Heart left ventricle (tissue), 16 donors: ENCODE measurements around the gene ZBTB7C. TPM values are rescaled to one million over a fixed set of nuclear protein-coding genes. Genes with fewer than 3 reads are reported as not detected.

Source experiments
- ATAC-seq, 4 donors: fragments of 200-7000 bp; cut with Tn5 transposase; one replicate each; pipeline ENCODE4 v1.9.1; 2020 to 2022; ENCODE audit warnings: moderate library complexity in 4 of 4, mild to moderate bottlenecking in 3 of 4, moderate number of reproducible peaks in 1 of 4
- DNase-seq, 5 donors: peaks; one replicate each; pipeline ENCODE4 v3.0.0-alpha.2; 2020
- H3K27ac ChIP-seq, 12 donors: fragments of 200-600 bp; sonication (generic) in 4 of 12; one replicate each; pipeline versions ENCODE4 v1.5.0 to v1.8.0; 2016 to 2022; ENCODE audit warnings: mild to moderate bottlenecking in 2 of 12
- H3K27me3 ChIP-seq, 9 donors: fragments of 200-600 bp; sonication (generic) in 2 of 9; one replicate each; pipeline versions ENCODE4 v1.5.1 to v1.8.0; 2016 to 2022; ENCODE audit warnings: mild to moderate bottlenecking in 3 of 9
- H3K36me3 ChIP-seq, 9 donors: fragments of 200-600 bp; sonication (generic) in 2 of 9; one replicate each; pipeline versions ENCODE4 v1.5.0 to v1.8.0; 2018 to 2022; ENCODE audit warnings: mild to moderate bottlenecking in 2 of 9
- H3K4me1 ChIP-seq, 12 donors: fragments of 200-600 bp; sonication (generic) in 4 of 12; one replicate each; pipeline versions ENCODE4 v1.5.0 to v1.8.0; 2016 to 2022; ENCODE audit warnings: mild to moderate bottlenecking in 3 of 12
- H3K4me3 ChIP-seq, 12 donors: fragments of 200-600 bp; sonication (generic) in 4 of 12; one replicate each; pipeline versions ENCODE4 v1.5.0 to v1.8.0; 2017 to 2022; ENCODE audit warnings: mild to moderate bottlenecking in 9 of 12, moderate library complexity in 4 of 12
- H3K9me3 ChIP-seq, 12 donors: fragments of 200-600 bp; sonication (generic) in 4 of 12; one replicate each; pipeline versions ENCODE4 v1.5.0 to v1.8.0; 2016 to 2022; ENCODE audit warnings: mild to moderate bottlenecking in 1 of 12
- POLR2A ChIP-seq, 2 donors: fragments of 450-650 bp; IDR thresholded peaks; one replicate each; pipeline ENCODE4 v1.6.1; 2017; ENCODE audit warnings: antibody characterized with exemption in 2 of 2, mild to moderate bottlenecking in 2 of 2, moderate library complexity in 2 of 2
- WGBS, 4 donors: extraction: QIAGEN DNeasy Blood & Tissue Kit in 2 of 4; methylation state at CpG; one replicate each; pipeline versions ENCODE4 v1.1.5 to v1.1.7; 2013 to 2018; 5-methylcytosine and 5-hydroxymethylcytosine counted together
- intact Hi-C, 10 donors: fragments of 100-400 bp; cut with DNase I; formaldehyde crosslinking; loops; one replicate each; pipeline versions ENCODE4 v1.11.1 to v1.14.2; 2022
- polyA plus RNA-seq, 2 donors: library from polyadenylated mRNA; stranded (reverse); fragments of 200-250 nt; gene quantifications; one replicate each; pipeline ENCODE4 v1.2.3, GENCODE V29; 2013
- total RNA-seq, 9 donors: library from RNA; depleted of rRNA in 2 of 9; stranded (reverse); fragments of >200 nt in 2 of 9; fragmentation: NEBNext Ultra II Directional in 3 of 9; extraction: Animal tissue kit (Norgen Biotek cat#: 25700) in 3 of 9; gene quantifications; one replicate each; pipeline versions ENCODE4 v1.1.0 to v1.2.4, GENCODE V29; 2016 to 2023
- TF ChIP-seq, protein P1 (sequence below), 12 donors: fragments of 200-600 bp; sonication (generic) in 4 of 12; IDR thresholded peaks; one replicate each; pipeline versions ENCODE4 v1.5.0 to v1.8.0; 2018 to 2022; ENCODE audit warnings: antibody characterized with exemption in 12 of 12, mild to moderate bottlenecking in 5 of 12
- donor health status: ischemic (EF 13 %, LVEDD 7.1; RV severe dilation, severe dysfunction).
- donor health status: healthy with polysubstance abuse.
- donor health status: DM: no; HTN: yes; CAD: no.
- donor health status: DM: no; HTN: no; CAD: no.
- donor health status: ischemic (EF 25% LVEDD 6.9; RV normal size, moderate dysfunction).
- donor health status: ischemic (EF 25% LVEDD 5.7; RV mildly dilated, moderate dysfunction).
- donor health status: healthy.
- donor health status: DM: yes; HTN: yes; CAD: no.
- donor health status: ischemic (EF 35%, LVEDD 5.7; RV mildly dilated, moderate dysfunction).
- donor health status: nonischemic (EF 11% LVEDD 7.7; RV severe dilation, severe dysfunction).
- donor health status: DM: yes; HTN: yes; CAD: no.
- donor health status: PGD.
- donor health status: ischemic (EF 29% LVEDD 5.4; RV normal size, mild dysfunction).
- donor health status: nonischemic (EF 23%, LVEDD 6.1; RV moderate dilation, normal function).

ZBTB7C gene
- total and polyA plus RNA-seq, 11 donors: 0.68 to 7.5 (median 2.3) TPM

GRCh38 chr18:48024009-48024512 lies 385.1 kb downstream of the ZBTB7C start:
- Histone ChIP-seq H3K27ac (peak overlapping the region in 2 of 12 donors; percentile 19 to 51), H3K27me3 (peaks cover 0 to 9% (median 0%) of the 10 kb centered on the region in 9 donors), H3K9me3 (no peaks in the 10 kb centered on the region), H3K4me3 (no peak overlapping the region), H3K36me3 (no peaks in the 10 kb centered on the region), H3K4me1 (peaks cover 0 to 33% (median 14%) of the 10 kb centered on the region in 12 donors)
- intact Hi-C loops: loop anchor here in 4 of 10 donors (5.0 kb wide), 2 partner anchors 247 to 252 kb away; no protein-coding TSS in a partner anchor
- DNase-seq (no peak), ATAC-seq (no peak)
- TF ChIP-seq POLR2A (IDR thresholded peaks at IDR 0.05): no peak
- TF ChIP-seq, protein P1, sequence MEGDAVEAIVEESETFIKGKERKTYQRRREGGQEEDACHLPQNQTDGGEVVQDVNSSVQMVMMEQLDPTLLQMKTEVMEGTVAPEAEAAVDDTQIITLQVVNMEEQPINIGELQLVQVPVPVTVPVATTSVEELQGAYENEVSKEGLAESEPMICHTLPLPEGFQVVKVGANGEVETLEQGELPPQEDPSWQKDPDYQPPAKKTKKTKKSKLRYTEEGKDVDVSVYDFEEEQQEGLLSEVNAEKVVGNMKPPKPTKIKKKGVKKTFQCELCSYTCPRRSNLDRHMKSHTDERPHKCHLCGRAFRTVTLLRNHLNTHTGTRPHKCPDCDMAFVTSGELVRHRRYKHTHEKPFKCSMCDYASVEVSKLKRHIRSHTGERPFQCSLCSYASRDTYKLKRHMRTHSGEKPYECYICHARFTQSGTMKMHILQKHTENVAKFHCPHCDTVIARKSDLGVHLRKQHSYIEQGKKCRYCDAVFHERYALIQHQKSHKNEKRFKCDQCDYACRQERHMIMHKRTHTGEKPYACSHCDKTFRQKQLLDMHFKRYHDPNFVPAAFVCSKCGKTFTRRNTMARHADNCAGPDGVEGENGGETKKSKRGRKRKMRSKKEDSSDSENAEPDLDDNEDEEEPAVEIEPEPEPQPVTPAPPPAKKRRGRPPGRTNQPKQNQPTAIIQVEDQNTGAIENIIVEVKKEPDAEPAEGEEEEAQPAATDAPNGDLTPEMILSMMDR (IDR thresholded peaks at IDR 0.05): peak in 3 of 12 donors; percentile 2 to 22 (median 9)
- WGBS, 4 donors: 64 to 89% (median 82%) methylated on average over 1 to 4 of the region's 4 CpGs

DNA sequence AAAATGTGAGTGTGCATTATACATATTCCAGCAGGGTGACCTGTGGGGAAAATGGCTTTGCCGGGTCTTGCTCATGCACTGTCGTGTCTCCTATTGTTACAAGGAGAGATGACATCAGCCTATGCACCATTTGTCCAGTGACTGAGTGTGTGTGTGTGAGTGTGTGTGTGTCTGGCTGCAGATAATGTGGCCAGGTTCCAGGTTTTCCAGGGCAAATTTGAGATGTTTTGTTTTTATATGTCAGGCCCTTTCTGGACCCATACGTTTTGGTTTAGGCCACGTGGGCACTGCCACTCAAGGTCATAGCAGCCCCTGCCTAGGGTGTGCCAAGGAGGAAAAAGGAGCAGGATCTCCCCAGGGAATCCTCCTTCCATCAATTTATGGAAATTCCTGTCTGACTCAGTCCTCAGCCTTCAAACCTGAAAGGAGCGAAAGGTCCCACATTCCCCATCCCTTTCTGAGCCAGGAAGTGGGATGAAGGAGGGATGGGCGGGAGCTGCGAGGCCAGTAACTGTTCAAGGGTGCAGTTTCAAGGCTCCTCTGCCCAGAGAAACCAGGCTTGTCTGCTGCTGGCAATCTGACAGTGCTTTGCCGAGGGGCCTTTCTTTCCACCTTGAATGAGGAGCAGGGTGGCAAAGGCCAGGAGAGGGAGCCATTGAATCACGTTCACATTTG lies 385.7 kb downstream of the ZBTB7C start:
- Histone ChIP-seq H3K4me3 (no peak overlapping the region), H3K9me3 (no peaks in the 10 kb centered on the region), H3K36me3 (no peaks in the 10 kb centered on the region), H3K4me1 (peaks cover 0 to 33% (median 14%) of the 10 kb centered on the region in 12 donors), H3K27me3 (peaks cover 0 to 9% (median 0%) of the 10 kb centered on the region in 9 donors), H3K27ac (peak overlapping the region in 2 of 12 donors; percentile 19 to 51)
- WGBS, 4 donors: 27 to 40% (median 36%) methylated on average over 9 of the region's 9 CpGs
- TF ChIP-seq, protein P1 (IDR thresholded peaks at IDR 0.05): peak in 9 of 12 donors; percentile 27 to 58 (median 40)
- TF ChIP-seq POLR2A (IDR thresholded peaks at IDR 0.05): no peak
- intact Hi-C loops: loop anchor here in 7 of 10 donors (1.0 to 5.0 kb wide), 4 partner anchors 246 to 251 kb away; no protein-coding TSS in a partner anchor
- peak in 3 of 5 donors; percentile 40 to 63 (median 43) for DNase-seq
- ATAC-seq: peak in 3 of 4 donors; percentile 18 to 78 (median 57)

GRCh38 chr18:48022531-48023329 lies 386.5 kb downstream of the ZBTB7C start:
- Histone ChIP-seq H3K9me3 (no peaks in the 10 kb centered on the region), H3K36me3 (no peaks in the 10 kb centered on the region), H3K27me3 (peaks cover 0 to 9% (median 0%) of the 10 kb centered on the region in 9 donors), H3K4me3 (no peak overlapping the region), H3K27ac (no peak overlapping the region), H3K4me1 (peaks cover 0 to 29% (median 14%) of the 10 kb centered on the region in 12 donors)
- 59 to 61% (median 59%) methylated on average over 16 of the region's 16 CpGs for WGBS, 4 donors
- DNase-seq (no peak), ATAC-seq (peak; percentile 53 to 82 (median 68))
- intact Hi-C loops: loop anchor here (1.0 to 5.0 kb wide), 5 partner anchors 245 to 250 kb away; no protein-coding TSS in a partner anchor
- TF ChIP-seq, protein P1 (IDR thresholded peaks at IDR 0.05): peak; percentile 42 to 71 (median 56)
- no peak for TF ChIP-seq POLR2A (IDR thresholded peaks at IDR 0.05)
